ENCODE measurements around the gene FBXO36. TPM values are rescaled to one million over a fixed set of nuclear protein-coding genes. Genes with fewer than 3 reads are reported as not detected.

The FBXO36 gene
- total and polyA plus RNA-seq, 2 of the 13 experiments (the other 11 are each of a cell fraction or from before 2014, with no cell fraction given) = 2.8 TPM

DNA sequence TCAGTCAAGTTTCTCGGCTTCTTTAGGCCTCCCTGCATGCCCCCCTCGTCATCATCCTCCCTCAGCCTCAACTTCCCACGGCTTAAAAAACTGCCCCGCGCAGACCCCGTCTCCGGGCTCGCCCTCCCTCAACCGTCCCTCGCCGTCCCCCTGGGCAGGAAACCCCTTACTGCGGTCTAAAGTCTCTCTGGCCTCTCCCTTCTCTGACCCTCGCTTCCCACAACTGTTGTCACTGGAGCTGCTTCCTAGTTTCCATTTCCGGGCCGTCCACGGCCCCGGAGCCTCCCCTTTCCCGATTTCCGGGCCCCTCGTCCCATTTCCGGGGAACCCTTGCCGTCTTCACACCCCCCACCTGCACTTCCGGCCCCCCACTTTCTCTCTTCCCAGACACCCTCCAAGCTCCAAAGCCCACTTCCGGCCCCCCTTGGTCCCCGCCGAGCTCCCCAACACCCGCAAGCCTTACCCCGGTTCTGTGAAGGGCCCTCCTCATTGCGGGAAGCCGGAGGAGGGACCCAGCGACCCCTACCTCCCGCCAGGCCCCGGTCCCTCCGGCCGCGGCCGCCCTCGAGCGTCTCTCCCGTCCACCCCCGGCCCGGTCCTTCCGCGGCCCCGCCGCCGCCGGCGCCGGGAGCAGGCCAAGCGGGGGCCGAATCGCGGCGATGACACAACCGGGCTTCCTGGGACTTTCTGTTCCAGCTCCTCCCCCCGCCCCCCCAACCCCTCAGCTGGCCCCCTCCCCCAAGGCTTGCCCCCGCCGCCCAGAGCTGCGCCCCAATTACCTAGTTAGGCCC lies 1.0 kb upstream of the FBXO36 start (continued):
- TF ChIP-seq DNMT1 (CRISPR knock-in tag; IDR thresholded peaks at IDR 0.05) = no peak
- TF ChIP-seq, protein P1, sequence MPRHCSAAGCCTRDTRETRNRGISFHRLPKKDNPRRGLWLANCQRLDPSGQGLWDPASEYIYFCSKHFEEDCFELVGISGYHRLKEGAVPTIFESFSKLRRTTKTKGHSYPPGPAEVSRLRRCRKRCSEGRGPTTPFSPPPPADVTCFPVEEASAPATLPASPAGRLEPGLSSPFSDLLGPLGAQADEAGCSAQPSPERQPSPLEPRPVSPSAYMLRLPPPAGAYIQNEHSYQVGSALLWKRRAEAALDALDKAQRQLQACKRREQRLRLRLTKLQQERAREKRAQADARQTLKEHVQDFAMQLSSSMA (CRISPR knock-in tag; IDR thresholded peaks at IDR 0.05) = no peak
- no peak for TF ChIP-seq NONO (IDR thresholded peaks at IDR 0.05)
- TF ChIP-seq NONO (CRISPR knock-in tag; conservative IDR thresholded peaks at IDR 0.05) = 0 out of 2 replicates have a peak, but pooled peaks have one; percentile 51
- no peak for TF ChIP-seq ZFP36L1 (CRISPR knock-in tag; IDR thresholded peaks at IDR 0.05)
- TF ChIP-seq HOXA5 (CRISPR knock-in tag; IDR thresholded peaks at IDR 0.05) = no peak
- peak; percentile 55 for TF ChIP-seq YY1 (IDR thresholded peaks at IDR 0.05; ENCODE audit: insufficient read depth, insufficient replicate concordance, low read depth, low read length)
- TF ChIP-seq ELF1 (CRISPR knock-in tag; IDR thresholded peaks at IDR 0.05) = peak; percentile 93
- TF ChIP-seq CCAR2 (optimal IDR thresholded peaks at IDR 0.05; ENCODE audit: low read depth, low read length) = no peak
- TF ChIP-seq AGO1 (IDR thresholded peaks at IDR 0.05; ENCODE audit: low read depth, low read length, poor library complexity, severe bottlenecking) = no peak
- TF ChIP-seq DNMT3B (CRISPR knock-in tag; conservative IDR thresholded peaks at IDR 0.05) = 0 out of 2 replicates have a peak, but pooled peaks have one; percentile 67
- peak; percentile 78; the same call in 1 of the 2 replicates for TF ChIP-seq ELF3 (CRISPR knock-in tag; IDR thresholded peaks at IDR 0.05)
- TF ChIP-seq, protein P2, sequence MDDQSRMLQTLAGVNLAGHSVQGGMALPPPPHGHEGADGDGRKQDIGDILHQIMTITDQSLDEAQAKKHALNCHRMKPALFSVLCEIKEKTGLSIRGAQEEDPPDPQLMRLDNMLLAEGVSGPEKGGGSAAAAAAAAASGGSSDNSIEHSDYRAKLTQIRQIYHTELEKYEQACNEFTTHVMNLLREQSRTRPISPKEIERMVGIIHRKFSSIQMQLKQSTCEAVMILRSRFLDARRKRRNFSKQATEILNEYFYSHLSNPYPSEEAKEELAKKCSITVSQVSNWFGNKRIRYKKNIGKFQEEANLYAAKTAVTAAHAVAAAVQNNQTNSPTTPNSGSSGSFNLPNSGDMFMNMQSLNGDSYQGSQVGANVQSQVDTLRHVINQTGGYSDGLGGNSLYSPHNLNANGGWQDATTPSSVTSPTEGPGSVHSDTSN (CRISPR knock-in tag; IDR thresholded peaks at IDR 0.05; ENCODE audit: borderline replicate concordance) = no peak
- TF ChIP-seq NCOA5 (CRISPR knock-in tag; IDR thresholded peaks at IDR 0.05) = no peak
- 0 out of 2 replicates have a peak, but pooled peaks have one; percentile 25 for TF ChIP-seq GFI1 (CRISPR knock-in tag; IDR thresholded peaks at IDR 0.05; ENCODE audit: borderline replicate concordance)
- TF ChIP-seq, protein P3, sequence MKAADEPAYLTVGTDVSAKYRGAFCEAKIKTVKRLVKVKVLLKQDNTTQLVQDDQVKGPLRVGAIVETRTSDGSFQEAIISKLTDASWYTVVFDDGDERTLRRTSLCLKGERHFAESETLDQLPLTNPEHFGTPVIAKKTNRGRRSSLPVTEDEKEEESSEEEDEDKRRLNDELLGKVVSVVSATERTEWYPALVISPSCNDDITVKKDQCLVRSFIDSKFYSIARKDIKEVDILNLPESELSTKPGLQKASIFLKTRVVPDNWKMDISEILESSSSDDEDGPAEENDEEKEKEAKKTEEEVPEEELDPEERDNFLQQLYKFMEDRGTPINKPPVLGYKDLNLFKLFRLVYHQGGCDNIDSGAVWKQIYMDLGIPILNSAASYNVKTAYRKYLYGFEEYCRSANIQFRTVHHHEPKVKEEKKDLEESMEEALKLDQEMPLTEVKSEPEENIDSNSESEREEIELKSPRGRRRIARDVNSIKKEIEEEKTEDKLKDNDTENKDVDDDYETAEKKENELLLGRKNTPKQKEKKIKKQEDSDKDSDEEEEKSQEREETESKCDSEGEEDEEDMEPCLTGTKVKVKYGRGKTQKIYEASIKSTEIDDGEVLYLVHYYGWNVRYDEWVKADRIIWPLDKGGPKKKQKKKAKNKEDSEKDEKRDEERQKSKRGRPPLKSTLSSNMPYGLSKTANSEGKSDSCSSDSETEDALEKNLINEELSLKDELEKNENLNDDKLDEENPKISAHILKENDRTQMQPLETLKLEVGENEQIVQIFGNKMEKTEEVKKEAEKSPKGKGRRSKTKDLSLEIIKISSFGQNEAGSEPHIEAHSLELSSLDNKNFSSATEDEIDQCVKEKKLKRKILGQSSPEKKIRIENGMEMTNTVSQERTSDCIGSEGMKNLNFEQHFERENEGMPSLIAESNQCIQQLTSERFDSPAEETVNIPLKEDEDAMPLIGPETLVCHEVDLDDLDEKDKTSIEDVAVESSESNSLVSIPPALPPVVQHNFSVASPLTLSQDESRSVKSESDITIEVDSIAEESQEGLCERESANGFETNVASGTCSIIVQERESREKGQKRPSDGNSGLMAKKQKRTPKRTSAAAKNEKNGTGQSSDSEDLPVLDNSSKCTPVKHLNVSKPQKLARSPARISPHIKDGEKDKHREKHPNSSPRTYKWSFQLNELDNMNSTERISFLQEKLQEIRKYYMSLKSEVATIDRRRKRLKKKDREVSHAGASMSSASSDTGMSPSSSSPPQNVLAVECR (CRISPR knock-in tag; IDR thresholded peaks at IDR 0.05; ENCODE audit: borderline replicate concordance) = peak; percentile 14; the same call in 1 of the 2 replicates
- TF ChIP-seq RBAK (CRISPR knock-in tag; IDR thresholded peaks at IDR 0.05) = no peak
- TF ChIP-seq KDM1A (CRISPR knock-in tag; IDR thresholded peaks at IDR 0.05) = no peak
- peak; percentile 43; the same call in 1 of the 2 replicates for TF ChIP-seq ZNF792 (CRISPR knock-in tag; IDR thresholded peaks at IDR 0.05)
- TF ChIP-seq, protein P4, sequence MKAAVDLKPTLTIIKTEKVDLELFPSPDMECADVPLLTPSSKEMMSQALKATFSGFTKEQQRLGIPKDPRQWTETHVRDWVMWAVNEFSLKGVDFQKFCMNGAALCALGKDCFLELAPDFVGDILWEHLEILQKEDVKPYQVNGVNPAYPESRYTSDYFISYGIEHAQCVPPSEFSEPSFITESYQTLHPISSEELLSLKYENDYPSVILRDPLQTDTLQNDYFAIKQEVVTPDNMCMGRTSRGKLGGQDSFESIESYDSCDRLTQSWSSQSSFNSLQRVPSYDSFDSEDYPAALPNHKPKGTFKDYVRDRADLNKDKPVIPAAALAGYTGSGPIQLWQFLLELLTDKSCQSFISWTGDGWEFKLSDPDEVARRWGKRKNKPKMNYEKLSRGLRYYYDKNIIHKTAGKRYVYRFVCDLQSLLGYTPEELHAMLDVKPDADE (CRISPR knock-in tag; IDR thresholded peaks at IDR 0.05) = peak; percentile 12; the same call in 1 of the 2 replicates
- TF ChIP-seq ZNF350 (CRISPR knock-in tag; IDR thresholded peaks at IDR 0.05; ENCODE audit: borderline replicate concordance, low read depth) = no peak

Measured in HepG2 (cell line).